PC-3 (cell line): ENCODE measurements around the gene RPS21.

Source experiments
- CTCF ChIP-seq: fragments of 300-600 bp; sonication (generic); conservative IDR thresholded peaks from 2 replicates; pipeline ENCODE4 v1.5.1; 2017; ENCODE audit warnings: antibody characterized with exemption, low read depth, mild to moderate bottlenecking, low read length
- EZH2 ChIP-seq: fragments of 300-600 bp; sonication (generic); IDR thresholded peaks from one replicate; pipeline ENCODE4 v1.6.1; 2017; ENCODE audit warnings: antibody characterized with exemption, mild to moderate bottlenecking, low read length; ENCODE audit not compliant: unreplicated experiment

- no peak for TF ChIP-seq CTCF
- no peak for TF ChIP-seq EZH2
These were observed 24.3 kb upstream of the RPS21 start for GRCh38 chr20:62362590-62362940.
